ENCODE results near the gene GOLIM4.

GOLIM4 gene

GRCh38 chr3:168001244-168001643, 94.5 kb downstream of the GOLIM4 start:
- no peak for DNase-seq (ENCODE audit: low spot score in 2 of 2)
- H3K4me1 ChIP-seq = peaks cover 8% of the 10 kb centered on the region; the same call in 1 of the 2 replicates
- no peaks in the 10 kb centered on the region for H3K36me3 ChIP-seq (replicated peaks)
- no peaks in the 10 kb centered on the region for H3K27me3 ChIP-seq (ENCODE audit: low read depth)
- H3K9me3 ChIP-seq = no peaks in the 10 kb centered on the region
- no peak overlapping the region for H3K4me3 ChIP-seq
- in situ Hi-C loops (cut with MboI; ENCODE audit: low sequenced_read_pairs) = loop anchor here (25.0 kb wide), 1 partner anchor 589 kb away; no protein-coding TSS in a partner anchor

- in situ Hi-C loops (cut with MboI; ENCODE audit: low sequenced_read_pairs) = no loop called here
- H3K4me1 ChIP-seq = no peaks in the 10 kb centered on the region
- H3K27me3 ChIP-seq (ENCODE audit: low read depth) = no peaks in the 10 kb centered on the region
- DNase-seq (ENCODE audit: low spot score in 2 of 2) = no peak
- no peaks in the 10 kb centered on the region for H3K36me3 ChIP-seq (replicated peaks)
- no peaks in the 10 kb centered on the region for H3K9me3 ChIP-seq
- H3K4me3 ChIP-seq = no peak overlapping the region
Observed at GRCh38 chr3:167998253-167998652, 97.5 kb downstream of the GOLIM4 start.

- Histone ChIP-seq H3K27me3 (ENCODE audit: low read depth) (no peaks in the 10 kb centered on the region; the same call in 1 of the 2 replicates), H3K4me3 (no peak overlapping the region), H3K9me3 (no peaks in the 10 kb centered on the region), H3K4me1 (no peaks in the 10 kb centered on the region), H3K36me3 (replicated peaks) (no peaks in the 10 kb centered on the region)
- in situ Hi-C loops (cut with MboI; ENCODE audit: low sequenced_read_pairs) = no loop called here
- no peak for DNase-seq (ENCODE audit: low spot score in 2 of 2)
Observed at GRCh38 chr3:167996514-167996913, 99.2 kb downstream of the GOLIM4 start.

- no peaks in the 10 kb centered on the region; the same call in 1 of the 2 replicates for H3K27me3 ChIP-seq (ENCODE audit: low read depth)
- no peak overlapping the region for H3K4me3 ChIP-seq
- in situ Hi-C loops (cut with MboI; ENCODE audit: low sequenced_read_pairs) = no loop called here
- DNase-seq (ENCODE audit: low spot score in 2 of 2) = no peak
- H3K36me3 ChIP-seq (replicated peaks) = no peaks in the 10 kb centered on the region
- H3K9me3 ChIP-seq = no peaks in the 10 kb centered on the region
- H3K4me1 ChIP-seq = no peaks in the 10 kb centered on the region
Observed at GRCh38 chr3:167992381-167992780, 103.3 kb downstream of the GOLIM4 start.

- Histone ChIP-seq H3K27me3 (ENCODE audit: low read depth) (no peaks in the 10 kb centered on the region; the same call in 1 of the 2 replicates), H3K4me1 (no peaks in the 10 kb centered on the region), H3K9me3 (no peaks in the 10 kb centered on the region), H3K36me3 (replicated peaks) (no peaks in the 10 kb centered on the region), H3K4me3 (no peak overlapping the region)
- in situ Hi-C loops (cut with MboI; ENCODE audit: low sequenced_read_pairs) = no loop called here
- DNase-seq (ENCODE audit: low spot score in 2 of 2) = no peak
Observed at GRCh38 chr3:167991213-167991612, 104.5 kb downstream of the GOLIM4 start.

GRCh38 chr3:167989999-167990398, 105.7 kb downstream of the GOLIM4 start:
- Histone ChIP-seq H3K36me3 (replicated peaks) (no peaks in the 10 kb centered on the region), H3K27me3 (ENCODE audit: low read depth) (no peaks in the 10 kb centered on the region; the same call in 1 of the 2 replicates), H3K9me3 (no peaks in the 10 kb centered on the region), H3K4me1 (no peaks in the 10 kb centered on the region), H3K4me3 (no peak overlapping the region)
- DNase-seq (ENCODE audit: low spot score in 2 of 2) = no peak
- in situ Hi-C loops (cut with MboI; ENCODE audit: low sequenced_read_pairs) = no loop called here

GRCh38 chr3:167989066-167989465, 106.7 kb downstream of the GOLIM4 start:
- in situ Hi-C loops (cut with MboI; ENCODE audit: low sequenced_read_pairs) = no loop called here
- Histone ChIP-seq H3K27me3 (ENCODE audit: low read depth) (no peaks in the 10 kb centered on the region; the same call in 1 of the 2 replicates), H3K9me3 (no peaks in the 10 kb centered on the region), H3K36me3 (replicated peaks) (no peaks in the 10 kb centered on the region), H3K4me3 (no peak overlapping the region), H3K4me1 (no peaks in the 10 kb centered on the region)
- DNase-seq (ENCODE audit: low spot score in 2 of 2) = no peak

GRCh38 chr3:167983583-167983982, 112.1 kb downstream of the GOLIM4 start:
- in situ Hi-C loops (cut with MboI; ENCODE audit: low sequenced_read_pairs) = no loop called here
- H3K27me3 ChIP-seq (ENCODE audit: low read depth) = no peaks in the 10 kb centered on the region
- H3K4me3 ChIP-seq = no peak overlapping the region
- no peaks in the 10 kb centered on the region for H3K36me3 ChIP-seq (replicated peaks)
- no peak for DNase-seq (ENCODE audit: low spot score in 2 of 2)
- no peaks in the 10 kb centered on the region for H3K4me1 ChIP-seq
- H3K9me3 ChIP-seq = no peaks in the 10 kb centered on the region

GRCh38 chr3:167978486-167978885, 117.2 kb downstream of the GOLIM4 start:
- H3K36me3 ChIP-seq (replicated peaks) = no peaks in the 10 kb centered on the region
- H3K4me1 ChIP-seq = no peaks in the 10 kb centered on the region
- no peaks in the 10 kb centered on the region for H3K27me3 ChIP-seq (ENCODE audit: low read depth)
- no peak for DNase-seq (ENCODE audit: low spot score in 2 of 2)
- in situ Hi-C loops (cut with MboI; ENCODE audit: low sequenced_read_pairs) = no loop called here
- no peak overlapping the region for H3K4me3 ChIP-seq
- H3K9me3 ChIP-seq = no peaks in the 10 kb centered on the region

GRCh38 chr3:167978071-167978470, 117.7 kb downstream of the GOLIM4 start:
- Histone ChIP-seq H3K9me3 (no peaks in the 10 kb centered on the region), H3K4me3 (no peak overlapping the region), H3K4me1 (no peaks in the 10 kb centered on the region), H3K36me3 (replicated peaks) (no peaks in the 10 kb centered on the region), H3K27me3 (ENCODE audit: low read depth) (no peaks in the 10 kb centered on the region)
- in situ Hi-C loops (cut with MboI; ENCODE audit: low sequenced_read_pairs) = no loop called here
- no peak for DNase-seq (ENCODE audit: low spot score in 2 of 2)

- H3K9me3 ChIP-seq = no peaks in the 10 kb centered on the region
- H3K27me3 ChIP-seq (ENCODE audit: low read depth) = no peaks in the 10 kb centered on the region
- DNase-seq (ENCODE audit: low spot score in 2 of 2) = no peak
- no peaks in the 10 kb centered on the region for H3K4me1 ChIP-seq
- no peak overlapping the region for H3K4me3 ChIP-seq
- in situ Hi-C loops (cut with MboI; ENCODE audit: low sequenced_read_pairs) = no loop called here
- H3K36me3 ChIP-seq (replicated peaks) = no peaks in the 10 kb centered on the region
Observed at GRCh38 chr3:167976516-167977361, 119.0 kb downstream of the GOLIM4 start.

GRCh38 chr3:167973901-167974300, 121.8 kb downstream of the GOLIM4 start:
- Histone ChIP-seq H3K9me3 (no peaks in the 10 kb centered on the region), H3K4me3 (no peak overlapping the region), H3K36me3 (replicated peaks) (no peaks in the 10 kb centered on the region), H3K27me3 (ENCODE audit: low read depth) (no peaks in the 10 kb centered on the region; the same call in 1 of the 2 replicates), H3K4me1 (no peaks in the 10 kb centered on the region)
- DNase-seq (ENCODE audit: low spot score in 2 of 2) = no peak
- in situ Hi-C loops (cut with MboI; ENCODE audit: low sequenced_read_pairs) = no loop called here

- DNase-seq (ENCODE audit: low spot score in 2 of 2) = no peak
- Histone ChIP-seq H3K9me3 (no peaks in the 10 kb centered on the region), H3K4me1 (no peaks in the 10 kb centered on the region), H3K27me3 (ENCODE audit: low read depth) (peaks cover 2% of the 10 kb centered on the region; the same call in 1 of the 2 replicates), H3K4me3 (no peak overlapping the region), H3K36me3 (replicated peaks) (no peaks in the 10 kb centered on the region)
- in situ Hi-C loops (cut with MboI; ENCODE audit: low sequenced_read_pairs) = no loop called here
Observed at GRCh38 chr3:167973046-167973445, 122.7 kb downstream of the GOLIM4 start.

- H3K4me1 ChIP-seq = no peaks in the 10 kb centered on the region
- DNase-seq (ENCODE audit: low spot score in 2 of 2) = no peak
- peaks cover 2% of the 10 kb centered on the region; the same call in 1 of the 2 replicates for H3K27me3 ChIP-seq (ENCODE audit: low read depth)
- no peaks in the 10 kb centered on the region for H3K9me3 ChIP-seq
- no peak overlapping the region for H3K4me3 ChIP-seq
- no peaks in the 10 kb centered on the region for H3K36me3 ChIP-seq (replicated peaks)
- in situ Hi-C loops (cut with MboI; ENCODE audit: low sequenced_read_pairs) = no loop called here
Observed at GRCh38 chr3:167972502-167972901, 123.2 kb downstream of the GOLIM4 start.
